ENCODE data around the gene TRIOBP.

Gene TRIOBP

GRCh38 chr22:37696657-37697537, at the start of gene TRIOBP (continued):
- no peak for TF ChIP-seq ZNF704 (tag by site-specific recombination; IDR thresholded peaks at IDR 0.05)
- TF ChIP-seq ZBTB48 (tag by site-specific recombination; IDR thresholded peaks at IDR 0.05), result no peak
- TF ChIP-seq GLIS1 (tag by site-specific recombination; IDR thresholded peaks at IDR 0.05), result peak; percentile 78
- TF ChIP-seq ZBTB8A (tag by site-specific recombination; IDR thresholded peaks at IDR 0.05), result peak; percentile 89
- no peak for TF ChIP-seq ZNF558 (tag by site-specific recombination; IDR thresholded peaks at IDR 0.05)
- peak; percentile 62; the same call in 1 of the 2 replicates for TF ChIP-seq ZEB2 (tag by site-specific recombination; IDR thresholded peaks at IDR 0.05)
- 0 out of 2 replicates have a peak, but pooled peaks have one; percentile 40 for TF ChIP-seq ZNF600 (tag by site-specific recombination; IDR thresholded peaks at IDR 0.05)
- peak; percentile 46; the same call in 1 of the 2 replicates for TF ChIP-seq KLF17 (tag by site-specific recombination; IDR thresholded peaks at IDR 0.05)
- peak; percentile 54; the same call in 1 of the 2 replicates for TF ChIP-seq WT1 (tag by site-specific recombination; IDR thresholded peaks at IDR 0.05)
- TF ChIP-seq GLIS2 (tag by site-specific recombination; IDR thresholded peaks at IDR 0.05), result peak; percentile 90
- TF ChIP-seq ZNF629 (tag by site-specific recombination; IDR thresholded peaks at IDR 0.05), result peak; percentile 32; the same call in 1 of the 2 replicates
- peak; percentile 51; the same call in 1 of the 2 replicates for TF ChIP-seq KLF8 (tag by site-specific recombination; IDR thresholded peaks at IDR 0.05)
- TF ChIP-seq SP3 (tag by site-specific recombination; IDR thresholded peaks at IDR 0.05), result peak; percentile 35; the same call in 1 of the 2 replicates
- no peak for TF ChIP-seq HOXA7 (CRISPR knock-in tag; IDR thresholded peaks at IDR 0.05; ENCODE audit: borderline replicate concordance)
- no peak for TF ChIP-seq FEZF1 (tag by site-specific recombination; IDR thresholded peaks at IDR 0.05)

- no peaks in the 10 kb centered on the region for H3K4me1 ChIP-seq (ENCODE audit: control insufficient read depth, insufficient read depth, low read length)
- CTCF ChIA-PET, result interaction anchor here (0.7 to 1.6 kb wide), 4 partner anchors 11 to 121 kb away, joined by 3 to 6 read pairs (median 4); partner anchors contain the start of gene PDXP
- H3K27ac ChIP-seq (ENCODE audit: extremely low read depth, low read depth, low read length), result no peak overlapping the region
- TF ChIP-seq ZNF10 (tag by site-specific recombination; IDR thresholded peaks at IDR 0.05), result no peak
- TF ChIP-seq GLI4 (tag by site-specific recombination; IDR thresholded peaks at IDR 0.05), result no peak
- no peak for TF ChIP-seq ZBTB1 (tag by site-specific recombination; IDR thresholded peaks at IDR 0.05)
- no peak for TF ChIP-seq ZNF792 (tag by site-specific recombination; IDR thresholded peaks at IDR 0.05)
- no peak for TF ChIP-seq ZNF155 (tag by site-specific recombination; IDR thresholded peaks at IDR 0.05)
- no peak for TF ChIP-seq ZNF580 (tag by site-specific recombination; IDR thresholded peaks at IDR 0.05)
- TF ChIP-seq ZNF660 (tag by site-specific recombination; IDR thresholded peaks at IDR 0.05), result no peak
- no peak for TF ChIP-seq GLIS1 (tag by site-specific recombination; IDR thresholded peaks at IDR 0.05)
- no peak for TF ChIP-seq ZNF354C (tag by site-specific recombination; IDR thresholded peaks at IDR 0.05; ENCODE audit: borderline replicate concordance, low read depth)
- no peak for TF ChIP-seq ZNF2 (tag by site-specific recombination; IDR thresholded peaks at IDR 0.05)
- no peak for TF ChIP-seq FEZF1 (tag by site-specific recombination; IDR thresholded peaks at IDR 0.05)
- no peak for TF ChIP-seq ZNF280D (tag by site-specific recombination; IDR thresholded peaks at IDR 0.05)
- TF ChIP-seq ZNF530 (tag by site-specific recombination; IDR thresholded peaks at IDR 0.05; ENCODE audit: low read depth), result no peak
- H3K36me3 ChIP-seq (ENCODE audit: control insufficient read depth in 2 of 2, insufficient read depth in 1 of 2, low read length in 2 of 2), result peaks cover 11 to 89% of the 10 kb centered on the region in 2 experiments; a peak in 2 of 3 replicates
- POLR2A ChIA-PET, result interaction anchor here (0.6 to 2.7 kb wide), 3 partner anchors 11 to 303 kb away, joined by 3 to 18 read pairs (median 4); partner anchors contain the start of gene PDXP
- H3K9me3 ChIP-seq (ENCODE audit: control insufficient read depth, insufficient read depth, low read depth, low read length), result no peaks in the 10 kb centered on the region
- H3K4me3 ChIP-seq (ENCODE audit: low read depth, low read length), result no peak overlapping the region
Measured at GRCh38 chr22:37647317-37647716, 49.5 kb upstream of the TRIOBP start.

All from HEK293 (cell line).